Loucy (cell line): Measurements from ENCODE around the gene SPDYE16.
"Not testable (repeated sequence)": the region's sequence is repeated elsewhere in the genome, so short reads cannot be mapped to it uniquely, and the experiment has no call there.

Experiments used
- H2AFZ ChIP-seq: fragments of 200-600 bp; sonication (generic); 2 replicates; pipeline ENCODE4 v1.6.0; 2016; ENCODE audit warnings: antibody characterized with exemption, mild to moderate bottlenecking, low read length, moderate library complexity
- H3F3A ChIP-seq: fragments of 200-600 bp; 2 replicates; pipeline ENCODE4 v1.6.0; 2016; ENCODE audit warnings: antibody characterized with exemption, low read depth, mild to moderate bottlenecking
- H3K27me3 ChIP-seq: fragments of 200-600 bp; sonication (generic); 2 replicates; pipeline ENCODE4 v1.6.1; 2014; ENCODE audit warnings: low read length, mild to moderate bottlenecking; ENCODE audit not compliant: insufficient read depth, poor library complexity, severe bottlenecking
- H3K36me3 ChIP-seq: fragments of 200-600 bp; sonication (generic); 2 replicates; pipeline ENCODE4 v1.6.1; 2016; ENCODE audit warnings: low read length; ENCODE audit not compliant: insufficient read depth
- H3K4me1 ChIP-seq: fragments of 200-600 bp; sonication (generic); 2 replicates; pipeline ENCODE4 v1.5.1; 2014; ENCODE audit warnings: low read length, mild to moderate bottlenecking; ENCODE audit not compliant: insufficient read depth, poor library complexity, severe bottlenecking
- H3K4me2 ChIP-seq: fragments of 200-600 bp; sonication (generic); 2 replicates; pipeline ENCODE4 v1.6.0; 2014; ENCODE audit warnings: antibody characterized with exemption, low read length, low read depth, mild to moderate bottlenecking; ENCODE audit not compliant: poor library complexity, severe bottlenecking
- H3K4me3 ChIP-seq: fragments of 200-600 bp; sonication (generic); 2 replicates; pipeline ENCODE4 v1.5.1; 2014; ENCODE audit warnings: low read length, mild to moderate bottlenecking, mixed read lengths; ENCODE audit not compliant: poor library complexity, severe bottlenecking
- H3K79me2 ChIP-seq: fragments of 200-600 bp; sonication (generic); 2 replicates; pipeline ENCODE4 v1.6.1; 2014; ENCODE audit warnings: low read length; ENCODE audit not compliant: insufficient read depth
- H3K9ac ChIP-seq: fragments of 200-600 bp; sonication (generic); 2 replicates; pipeline ENCODE4 v1.6.0; 2014; ENCODE audit warnings: mild to moderate bottlenecking, low read depth, low read length, moderate library complexity; ENCODE audit not compliant: poor library complexity, severe bottlenecking
- H3K9me2 ChIP-seq: fragments of 200-600 bp; sonication (generic); replicated peaks from 2 replicates; pipeline ENCODE4 v1.6.1; 2016; ENCODE audit warnings: low read depth, low read length, mixed read lengths
- H3K9me3 ChIP-seq: fragments of 200-600 bp; sonication (generic); 2 replicates; pipeline ENCODE4 v1.6.1; 2014; ENCODE audit warnings: mild to moderate bottlenecking, antibody characterized with exemption, low read length, low read depth; ENCODE audit not compliant: insufficient read depth
- H4K20me1 ChIP-seq: fragments of 200-600 bp; sonication (generic); 2 replicates; pipeline ENCODE4 v1.6.0; 2014; ENCODE audit warnings: antibody characterized with exemption, low read length, mild to moderate bottlenecking; ENCODE audit not compliant: insufficient read depth, poor library complexity, severe bottlenecking

The SPDYE16 gene

DNA sequence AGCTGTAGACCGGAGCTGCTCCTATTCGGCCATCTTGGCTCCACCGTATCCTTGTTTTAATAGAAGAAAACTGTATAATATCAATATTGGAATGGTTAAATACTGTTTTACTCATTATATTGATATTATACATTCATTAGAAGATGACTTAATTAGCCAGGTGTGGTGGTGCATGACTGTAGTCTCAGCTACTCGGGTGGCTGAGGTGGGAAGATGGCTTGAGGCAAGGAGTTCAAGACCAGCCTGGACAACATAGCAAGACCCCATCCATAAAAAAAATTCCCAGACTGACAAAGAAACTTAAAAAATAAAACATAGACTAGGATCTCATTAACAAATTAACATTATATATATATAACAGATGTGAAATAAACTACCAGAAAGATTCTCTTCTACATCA is 24.2 kb upstream of the SPDYE16 start:
- not testable (repeated sequence) for H3K4me1 ChIP-seq, H3F3A ChIP-seq, H3K27me3 ChIP-seq, H3K9me3 ChIP-seq, H3K9me2 ChIP-seq, H2AFZ ChIP-seq, H3K79me2 ChIP-seq, H4K20me1 ChIP-seq, H3K9ac ChIP-seq, H3K4me2 ChIP-seq, H3K36me3 ChIP-seq, H3K4me3 ChIP-seq

DNA sequence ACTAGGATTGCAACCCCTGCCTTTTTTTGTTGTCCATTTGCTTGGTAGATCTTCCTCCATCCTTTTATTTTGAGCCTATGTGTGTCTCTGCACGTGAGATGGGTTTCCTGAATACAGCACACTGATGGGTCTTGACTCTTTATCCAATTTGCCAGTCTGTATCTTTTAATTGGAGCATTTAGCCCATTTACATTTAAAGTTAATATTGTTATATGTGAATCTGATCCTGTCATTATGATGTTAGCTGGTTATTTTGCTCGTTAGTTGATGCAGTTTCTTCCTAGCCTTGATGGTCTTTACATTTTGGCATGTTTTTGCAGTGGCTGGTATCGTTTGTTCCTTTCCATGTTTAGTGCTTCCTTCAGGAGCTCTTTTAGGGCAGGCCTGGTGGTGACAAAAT is 21.9 kb upstream of the SPDYE16 start:
- H4K20me1 ChIP-seq, H3K9me3 ChIP-seq, H3K36me3 ChIP-seq, H3K9ac ChIP-seq, H3K4me1 ChIP-seq, H3K4me2 ChIP-seq, H3K27me3 ChIP-seq, H3K9me2 ChIP-seq, H3F3A ChIP-seq, H2AFZ ChIP-seq, H3K4me3 ChIP-seq: not testable (repeated sequence)
- H3K79me2 ChIP-seq, result peaks cover 12% of the 10 kb centered on the region; the same call in 1 of the 2 replicates

DNA sequence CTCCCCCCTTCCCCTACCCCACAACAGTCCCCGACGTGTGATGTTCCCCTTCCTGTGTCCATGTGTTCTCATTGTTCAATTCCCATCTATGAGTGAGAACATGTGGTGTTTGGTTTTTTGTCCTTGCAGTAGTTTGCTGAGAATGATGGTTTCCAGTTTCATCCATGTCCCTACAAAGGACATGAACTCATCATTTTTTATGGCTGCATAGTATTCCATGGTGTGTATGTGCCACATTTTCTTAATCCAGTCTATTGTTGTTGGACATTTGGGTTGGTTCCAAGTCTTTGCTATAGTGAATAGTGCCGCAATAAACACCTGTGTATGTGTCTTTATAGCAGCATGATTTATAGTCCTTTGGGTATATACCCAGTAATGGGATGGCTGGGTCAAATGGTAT is 18.2 kb upstream of the SPDYE16 start:
- not testable (repeated sequence) for H3K9me3 ChIP-seq, H3K4me2 ChIP-seq, H3K36me3 ChIP-seq, H3K4me3 ChIP-seq, H3K9me2 ChIP-seq, H3K27me3 ChIP-seq, H3K79me2 ChIP-seq, H2AFZ ChIP-seq, H3K4me1 ChIP-seq, H3F3A ChIP-seq, H3K9ac ChIP-seq, H4K20me1 ChIP-seq

DNA sequence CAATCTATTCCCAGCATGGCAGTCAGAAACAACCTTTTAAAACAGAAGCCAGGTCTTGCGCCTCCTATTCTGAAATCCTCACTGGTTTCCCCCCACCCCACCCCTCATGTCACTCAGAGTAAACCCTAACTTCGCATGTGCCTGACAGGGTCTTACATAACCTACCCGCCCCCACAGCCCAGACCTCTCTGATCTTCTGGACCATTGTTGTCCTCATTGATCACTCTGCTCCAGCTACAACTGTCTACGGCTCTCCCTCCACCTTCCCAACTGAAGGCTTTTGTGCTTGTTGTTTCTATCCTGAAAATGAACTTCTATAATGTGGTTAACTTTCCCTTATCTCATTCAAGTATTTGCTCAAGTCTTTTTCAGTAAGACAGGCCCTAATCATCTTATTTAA is 17.1 kb upstream of the SPDYE16 start:
- H3F3A ChIP-seq, H3K4me3 ChIP-seq, H3K9me3 ChIP-seq, H3K4me1 ChIP-seq, H4K20me1 ChIP-seq, H3K9me2 ChIP-seq, H3K36me3 ChIP-seq, H3K27me3 ChIP-seq, H3K9ac ChIP-seq, H2AFZ ChIP-seq, H3K4me2 ChIP-seq: not testable (repeated sequence)
- H3K79me2 ChIP-seq, result peaks cover 11% of the 10 kb centered on the region; the same call in 1 of the 2 replicates

DNA sequence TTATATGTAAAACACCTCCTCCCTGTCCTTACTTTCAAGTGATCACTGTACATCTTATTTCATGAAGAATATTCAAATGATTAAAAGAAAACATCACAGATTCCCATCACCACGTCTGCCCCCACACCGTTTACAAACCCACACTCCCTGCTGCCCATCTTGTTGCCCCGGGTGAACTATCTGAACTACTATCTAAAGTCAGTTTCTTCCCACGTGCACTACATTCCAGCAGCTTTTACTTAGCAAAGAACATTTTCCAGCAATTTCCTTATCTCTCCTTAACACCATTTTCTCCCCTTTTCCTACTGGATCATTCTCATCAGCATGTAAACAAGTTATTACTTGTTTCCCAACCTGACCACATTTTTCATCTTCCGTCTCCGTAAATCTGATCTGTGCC is 16.6 kb upstream of the SPDYE16 start:
- H3K4me3 ChIP-seq, H2AFZ ChIP-seq, H3K9me3 ChIP-seq, H3K9ac ChIP-seq, H4K20me1 ChIP-seq, H3K4me2 ChIP-seq, H3K9me2 ChIP-seq, H3K36me3 ChIP-seq, H3K27me3 ChIP-seq, H3F3A ChIP-seq, H3K4me1 ChIP-seq: not testable (repeated sequence)
- peaks cover 11% of the 10 kb centered on the region; the same call in 1 of the 2 replicates for H3K79me2 ChIP-seq

DNA sequence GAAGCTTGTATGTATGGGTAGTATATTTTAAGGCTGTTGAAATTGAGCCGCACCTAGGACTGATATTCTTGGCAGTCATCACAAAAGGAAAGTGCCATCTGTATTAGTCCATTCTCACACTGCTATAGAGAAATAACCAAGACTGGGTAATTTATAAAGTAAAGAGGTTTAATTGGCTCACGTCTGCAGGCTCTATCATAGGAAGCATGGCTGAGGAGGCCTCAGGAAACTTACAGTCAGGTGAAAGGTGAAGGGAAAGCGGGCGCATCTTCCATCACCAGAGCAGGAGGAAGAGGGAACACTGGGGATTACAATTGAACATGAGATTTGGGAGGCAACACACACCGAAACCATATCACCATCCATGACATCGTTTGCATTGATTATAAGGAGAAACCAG is 8.9 kb upstream of the SPDYE16 start:
- not testable (repeated sequence) for H3K27me3 ChIP-seq, H3K36me3 ChIP-seq, H3K9me2 ChIP-seq, H3K9me3 ChIP-seq, H2AFZ ChIP-seq, H4K20me1 ChIP-seq, H3F3A ChIP-seq, H3K4me1 ChIP-seq, H3K9ac ChIP-seq
- Histone ChIP-seq H3K4me2 (peak overlapping the region; percentile 53), H3K79me2 (peaks cover 37% of the 10 kb centered on the region), H3K4me3 (peak overlapping the region; percentile 40)

DNA sequence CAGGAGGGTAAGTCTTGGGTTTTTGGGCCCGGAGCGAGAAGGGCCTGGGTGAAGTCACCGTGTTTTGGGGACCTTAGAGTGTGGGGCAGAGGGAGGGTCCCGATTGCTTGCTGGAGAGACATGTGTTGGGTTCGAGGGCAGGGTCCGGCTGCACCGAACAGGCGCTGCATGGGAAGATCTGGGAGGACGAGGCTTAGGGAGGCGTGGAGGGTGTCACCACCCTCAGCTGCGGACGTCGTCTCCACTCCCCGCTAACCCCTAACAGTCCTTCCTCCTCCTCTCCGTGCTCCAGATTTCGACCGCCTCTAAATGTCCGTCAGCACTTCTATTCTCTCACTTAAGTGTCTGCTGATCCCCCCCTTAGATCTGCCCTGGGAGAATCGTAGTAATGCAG is 6.8 kb upstream of the SPDYE16 start:
- Histone ChIP-seq H3K79me2 (peaks cover 30% of the 10 kb centered on the region), H3K4me2 (peak overlapping the region; percentile 84), H3K9ac (peak overlapping the region; percentile 87), H3K4me3 (peak overlapping the region; percentile 86)
- H4K20me1 ChIP-seq, H3F3A ChIP-seq, H3K36me3 ChIP-seq, H2AFZ ChIP-seq, H3K4me1 ChIP-seq, H3K9me2 ChIP-seq, H3K9me3 ChIP-seq, H3K27me3 ChIP-seq: not testable (repeated sequence)
